Measurements from ENCODE around the gene PSRC1.

DNA sequence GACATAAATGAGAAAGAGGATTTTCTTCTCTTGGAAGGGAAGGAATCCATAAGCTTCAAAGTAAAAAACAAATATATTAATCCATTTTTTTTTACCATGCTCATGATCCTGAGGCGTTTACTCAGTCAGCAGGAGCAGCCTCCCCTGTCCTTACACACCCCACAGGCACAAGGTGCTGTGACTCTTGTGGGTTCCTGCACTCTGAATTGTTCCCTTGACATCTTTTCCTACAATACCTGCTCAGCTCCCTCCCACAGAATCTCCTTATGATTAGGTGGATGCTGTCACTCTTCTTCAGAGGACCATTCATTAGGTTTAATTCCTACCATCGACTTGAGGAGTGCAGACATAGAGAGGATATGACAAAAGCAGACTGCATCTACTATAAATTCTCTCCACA, 10.1 kb upstream of the PSRC1 start:
- TF ChIP-seq POLR2A (IDR thresholded peaks at IDR 0.05; ENCODE audit: low read length) = no peak
- TF ChIP-seq GATA1 (IDR thresholded peaks at IDR 0.05; ENCODE audit: low read depth, low read length) = no peak
